Measurements from ENCODE around the gene CRLF3.
"Not testable (repeated sequence)": the region's sequence is repeated elsewhere in the genome, so short reads cannot be mapped to it uniquely, and the experiment has no call there.

Gene CRLF3, protein sequence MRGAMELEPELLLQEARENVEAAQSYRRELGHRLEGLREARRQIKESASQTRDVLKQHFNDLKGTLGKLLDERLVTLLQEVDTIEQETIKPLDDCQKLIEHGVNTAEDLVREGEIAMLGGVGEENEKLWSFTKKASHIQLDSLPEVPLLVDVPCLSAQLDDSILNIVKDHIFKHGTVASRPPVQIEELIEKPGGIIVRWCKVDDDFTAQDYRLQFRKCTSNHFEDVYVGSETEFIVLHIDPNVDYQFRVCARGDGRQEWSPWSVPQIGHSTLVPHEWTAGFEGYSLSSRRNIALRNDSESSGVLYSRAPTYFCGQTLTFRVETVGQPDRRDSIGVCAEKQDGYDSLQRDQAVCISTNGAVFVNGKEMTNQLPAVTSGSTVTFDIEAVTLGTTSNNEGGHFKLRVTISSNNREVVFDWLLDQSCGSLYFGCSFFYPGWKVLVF

GRCh38 chr17:30824356-30825145 lies at the start of gene CRLF3:
Gene CRLF3 (minus strand): TSS chr17:30824692. CDS start chr17:30824651, 41 bp downstream.
- peak; percentile 87 to 89 for DNase-seq

DNA sequence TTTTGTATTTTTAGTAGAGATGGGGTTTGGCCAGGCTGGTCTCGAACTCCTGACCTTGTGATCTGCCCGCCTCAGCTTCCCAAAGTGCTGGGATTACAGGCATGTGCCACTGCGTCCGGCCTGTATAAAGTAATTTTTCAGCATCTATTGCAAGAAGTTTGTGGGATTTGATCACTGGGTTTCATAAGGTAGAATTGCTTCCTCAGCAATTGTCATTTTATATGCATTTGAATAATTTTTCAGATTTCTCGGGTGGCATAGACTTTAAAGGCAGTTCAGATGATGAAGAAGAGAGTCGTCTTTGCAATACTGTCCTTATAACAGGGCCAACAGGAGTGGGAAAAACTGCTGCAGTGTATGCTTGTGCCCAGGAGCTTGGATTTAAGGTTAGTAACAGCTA lies 44.5 kb upstream of the CRLF3 start:
- no peak for DNase-seq

GRCh38 chr17:30864636-30865035 lies 40.1 kb upstream of the CRLF3 start:
- no peak for DNase-seq

DNA sequence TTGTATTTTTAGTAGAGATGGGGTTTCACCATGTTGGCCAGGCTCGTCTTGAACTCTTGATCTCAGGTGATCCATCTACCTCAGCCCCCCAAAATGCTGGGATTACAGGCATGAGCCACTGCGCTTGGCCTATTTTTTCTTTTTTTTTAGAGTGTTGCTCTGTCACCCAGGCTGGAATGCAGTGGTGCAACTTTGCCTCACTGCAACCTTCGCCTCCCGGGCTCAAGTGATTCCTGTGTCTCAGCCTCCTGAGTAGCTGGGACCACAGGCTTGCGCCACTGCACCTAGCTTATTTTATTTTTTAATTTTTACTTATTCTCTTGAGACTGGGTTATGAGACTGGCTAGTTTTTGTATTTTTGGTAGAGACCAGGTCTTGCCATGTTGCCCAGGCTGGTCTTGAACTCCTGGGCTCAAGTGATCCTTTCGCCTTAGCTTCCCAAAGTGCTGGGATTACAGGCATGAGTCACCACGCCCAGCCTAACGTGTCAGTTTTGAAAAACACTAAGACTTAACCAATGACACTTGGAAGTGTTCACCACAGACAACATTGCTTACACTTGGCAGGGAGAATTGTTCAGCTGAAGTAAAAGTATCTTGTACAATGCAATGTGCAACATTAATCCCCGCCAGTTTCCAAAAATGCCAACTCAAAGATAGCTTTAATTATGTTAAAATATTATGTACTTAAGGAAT lies 34.2 kb upstream of the CRLF3 start:
- no peak for DNase-seq

DNA sequence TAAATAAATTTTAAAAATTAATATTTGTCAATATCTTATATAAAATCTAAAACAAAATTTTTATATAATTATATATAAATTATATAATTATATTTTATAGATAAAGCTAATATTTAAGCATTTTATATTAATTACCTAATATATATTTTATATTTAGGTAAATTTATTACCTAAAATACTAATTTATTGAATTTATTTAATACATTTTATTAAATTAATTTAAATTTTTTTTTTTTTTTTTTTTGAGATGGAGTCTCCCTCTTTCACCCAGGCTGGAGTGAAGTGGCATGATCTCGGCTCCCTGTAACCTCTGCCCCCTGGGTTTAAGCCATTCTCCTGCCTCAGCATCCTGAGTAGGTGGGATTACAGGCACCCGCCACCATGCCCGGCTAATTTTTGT lies 29.7 kb upstream of the CRLF3 start:
- DNase-seq, result no peak

GRCh38 chr17:30848021-30848420 lies 23.5 kb upstream of the CRLF3 start:
- DNase-seq, result no peak

- DNase-seq, result no peak
These were observed 16.3 kb upstream of the CRLF3 start for GRCh38 chr17:30840771-30841170.

DNA sequence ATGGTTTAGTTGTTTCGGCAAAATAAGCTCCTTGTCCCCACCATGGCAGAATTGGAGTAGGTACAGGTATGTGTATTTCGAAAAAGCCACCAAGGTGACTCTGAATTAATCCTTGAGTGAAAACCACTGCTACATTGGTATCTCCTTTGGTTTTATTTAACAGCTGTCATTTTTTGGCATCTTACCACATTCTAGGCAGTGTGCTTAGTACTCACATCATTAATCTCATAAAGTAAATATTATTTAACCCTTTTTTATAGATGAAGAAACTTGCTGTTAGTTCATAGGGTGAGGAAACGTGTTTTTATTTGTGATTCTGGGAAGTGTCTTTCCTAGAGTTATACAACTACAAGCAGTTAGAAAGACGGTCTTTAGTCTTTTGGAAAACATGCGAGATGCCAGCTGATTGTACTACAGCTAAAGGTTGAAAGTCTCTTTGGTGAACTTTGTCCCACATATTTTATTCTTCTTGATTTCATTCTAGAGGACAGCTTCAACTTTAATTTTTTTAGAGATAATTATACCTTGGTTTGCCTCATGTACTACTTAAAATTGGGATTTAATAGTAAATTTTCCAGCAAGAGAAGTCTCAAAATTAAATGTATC lies 13.8 kb upstream of the CRLF3 start:
- no peak for DNase-seq

DNA sequence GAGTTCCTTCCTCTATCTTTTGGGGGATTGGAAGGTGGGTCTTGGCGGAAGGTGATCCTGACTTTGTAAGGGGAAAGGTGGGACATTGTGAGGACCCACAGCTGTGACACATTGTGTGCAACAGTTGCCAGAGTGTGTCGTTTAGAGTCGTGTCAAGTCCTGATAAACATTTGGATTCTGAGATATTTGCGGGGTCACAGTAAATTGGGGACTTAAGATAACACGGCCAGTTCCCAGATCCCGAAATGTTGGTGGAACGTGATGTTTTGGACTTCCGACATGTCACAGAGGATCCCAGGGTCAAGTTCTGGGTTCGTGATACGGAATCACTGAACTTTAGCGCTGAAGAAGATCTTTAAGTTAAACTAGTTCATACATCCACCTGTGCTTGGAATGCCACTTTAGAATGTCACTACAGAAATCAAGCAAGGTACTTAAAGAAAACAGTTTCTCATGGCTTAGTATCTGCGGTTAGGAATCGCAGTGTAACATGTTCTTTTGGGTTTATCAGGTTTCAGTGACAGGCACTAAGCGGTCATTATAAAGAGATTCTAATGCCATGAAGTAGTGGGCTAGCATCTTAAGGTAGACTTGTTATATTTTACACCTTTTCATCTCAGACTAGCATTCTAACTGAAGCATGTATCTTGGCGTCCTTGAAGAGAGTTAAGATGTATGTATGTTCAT lies 8.1 kb upstream of the CRLF3 start:
- DNase-seq, result no peak

- DNase-seq, result peak; percentile 83 to 90
These were observed 7.4 kb upstream of the CRLF3 start, which contains the start of gene ATAD5 for GRCh38 chr17:30831663-30832437. Gene ATAD5 (plus strand): TSS chr17:30831966. CDS start chr17:30832348, 382 bp downstream.

DNA sequence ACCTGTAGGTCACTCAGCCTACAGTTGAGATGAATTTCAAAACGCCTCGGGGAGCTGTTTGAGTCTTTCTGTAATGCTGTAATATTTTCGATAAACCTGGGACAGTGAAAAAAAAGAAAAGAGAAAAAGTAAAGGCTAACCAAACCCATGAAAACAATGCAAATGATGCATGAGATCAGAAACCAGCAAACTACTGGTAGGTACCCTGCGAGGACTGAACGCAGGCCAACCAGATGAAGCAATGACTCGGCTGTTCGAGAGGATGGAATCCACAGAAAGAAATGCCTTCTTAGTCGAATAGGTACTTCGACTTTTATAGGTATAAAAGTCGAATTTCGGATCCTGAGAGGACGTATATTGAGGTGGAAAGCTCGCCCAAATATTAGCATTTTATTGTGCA lies 6.8 kb upstream of the CRLF3 start:
- peak in 1 of 2 experiments; percentile 2 for DNase-seq

GRCh38 chr17:30829022-30829421 lies 4.5 kb upstream of the CRLF3 start:
- DNase-seq, result no peak

- DNase-seq, result no peak
These were observed 2.6 kb upstream of the CRLF3 start for GRCh38 chr17:30827082-30827481.

DNA sequence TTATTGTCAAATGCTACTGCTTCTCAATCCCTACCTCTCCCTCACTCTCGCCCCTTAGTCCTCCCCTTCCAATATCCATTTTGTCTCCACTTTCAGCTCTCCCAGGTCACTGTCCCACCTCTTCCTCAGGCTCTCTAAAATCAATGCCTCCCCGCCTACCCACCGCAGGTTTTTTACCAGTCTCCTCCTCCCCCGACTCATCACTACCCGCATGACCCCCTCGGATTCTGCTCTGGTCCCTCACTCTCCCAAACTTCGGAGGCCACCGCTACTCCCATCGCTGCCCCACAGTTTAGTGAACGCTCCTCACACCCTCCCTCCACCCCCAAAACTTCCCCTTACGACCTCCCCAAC lies 513 bp downstream of the CRLF3 start:
- DNase-seq, result no peak

GRCh38 chr17:30823421-30823820 lies 1.1 kb downstream of the CRLF3 start:
- no peak for DNase-seq

GRCh38 chr17:30822919-30823318 lies 1.6 kb downstream of the CRLF3 start:
- not testable (repeated sequence) for DNase-seq

DNA sequence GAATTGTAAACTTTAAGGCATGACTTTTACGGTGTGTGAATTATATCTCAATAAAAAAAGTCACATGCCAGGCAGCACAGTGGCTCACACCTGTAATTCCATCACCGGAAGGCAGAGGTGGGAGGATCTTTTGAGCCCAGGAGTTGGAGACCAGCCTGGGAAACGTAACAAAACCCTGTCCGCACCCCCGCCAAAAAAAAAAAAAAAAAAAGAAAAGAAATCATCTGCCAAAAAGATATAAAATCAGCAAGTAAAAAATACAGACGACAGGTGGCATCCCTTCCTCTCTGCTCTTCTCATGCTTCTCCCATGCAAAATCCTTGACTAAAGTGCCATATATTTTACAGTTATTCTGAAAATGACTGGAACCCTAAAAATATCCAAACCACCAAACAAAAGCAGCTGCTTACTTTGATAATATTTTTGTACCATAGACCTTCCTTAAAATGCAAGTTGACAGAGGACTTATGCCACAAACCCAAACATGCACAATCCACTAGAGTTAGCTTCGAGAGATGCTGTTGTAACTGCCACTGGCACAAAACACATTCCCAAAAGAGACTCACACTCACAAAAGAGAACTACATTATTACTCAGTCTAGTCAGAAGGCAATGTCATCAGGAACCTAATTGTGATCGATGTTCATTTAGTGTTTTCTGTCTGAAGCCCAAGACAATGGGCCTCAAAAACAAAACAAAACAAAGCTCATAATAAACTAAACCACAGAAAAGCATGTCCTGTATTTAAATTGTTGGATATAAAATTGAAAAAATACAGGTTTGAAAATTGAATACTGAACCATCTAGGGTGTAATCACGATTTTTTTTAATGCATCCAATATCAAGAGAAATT lies 2.4 kb downstream of the CRLF3 start:
- no peak for DNase-seq

DNA sequence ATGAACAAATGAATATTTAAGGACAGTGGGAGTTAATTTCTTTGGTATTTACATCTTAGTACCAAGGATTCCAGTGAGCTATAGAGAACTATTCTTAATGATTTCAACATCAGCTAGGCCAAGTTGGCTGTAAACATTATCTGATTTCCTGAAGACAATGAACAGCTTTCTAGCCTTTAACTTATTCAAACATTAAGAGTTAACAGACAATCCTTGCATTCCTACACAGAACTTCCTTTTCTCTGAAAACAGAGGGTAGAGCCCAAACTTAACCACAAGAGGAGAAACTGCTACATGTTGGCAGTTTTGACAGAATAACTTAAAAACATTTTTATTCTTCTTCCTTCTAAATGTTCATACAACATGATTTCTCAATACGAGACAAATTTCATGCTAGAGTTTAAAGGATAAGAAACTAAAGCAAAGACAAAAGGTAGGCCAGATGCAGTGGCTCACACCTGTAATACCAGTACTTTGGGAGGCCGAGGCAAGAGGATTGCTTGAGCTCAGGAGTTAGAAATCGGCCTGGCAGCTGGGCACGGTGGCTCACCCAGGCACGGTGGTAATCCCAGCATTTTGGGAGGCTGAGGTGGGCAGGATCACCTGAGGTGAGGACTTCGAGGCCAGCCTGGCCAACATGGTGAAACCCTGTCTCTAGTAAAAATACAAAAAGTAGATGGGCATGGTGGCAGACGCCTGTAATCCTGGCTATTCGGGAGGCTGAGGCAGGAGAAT lies 4.4 kb downstream of the CRLF3 start:
- DNase-seq, result no peak

DNA sequence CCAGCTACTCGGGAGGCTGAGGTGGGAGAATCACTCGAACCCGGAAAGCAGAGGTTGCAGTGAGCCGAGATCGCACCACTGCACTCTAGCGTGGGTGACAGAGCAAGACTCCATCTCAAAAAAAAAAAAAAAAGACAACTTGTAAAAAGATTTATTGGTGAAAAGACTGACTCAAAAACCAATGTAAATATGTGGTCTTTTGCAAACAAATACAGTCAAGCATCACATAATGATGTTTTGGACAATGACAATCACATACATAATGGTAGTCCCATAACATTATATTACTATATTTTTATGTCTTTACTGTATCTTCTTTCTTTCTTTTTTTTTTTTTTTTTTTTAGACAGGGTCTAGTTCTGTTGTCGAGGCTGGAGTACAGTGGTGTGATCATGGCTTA lies 8.3 kb downstream of the CRLF3 start:
- no peak for DNase-seq

- not testable (repeated sequence) for DNase-seq
These were observed 9.6 kb downstream of the CRLF3 start for GRCh38 chr17:30814860-30815259.
